OCI-LY7 (cell line): ENCODE results near the gene PLEK2.

Source experiments
- CTCF ChIP-seq: fragments of 200-600 bp; sonication (generic); conservative IDR thresholded peaks from 2 replicates; pipeline ENCODE4 v1.5.1; 2014; ENCODE audit warnings: mild to moderate bottlenecking, antibody characterized with exemption, low read length, moderate library complexity, mixed read lengths
- EZH2phosphoT487 ChIP-seq: fragments of 200-600 bp; sonication (generic); IDR thresholded peaks from 2 replicates; pipeline ENCODE4 v1.6.1; 2018; ENCODE audit warnings: low read depth, borderline replicate concordance, mild to moderate bottlenecking, mixed run types, antibody characterized with exemption, low read length, moderate library complexity, mixed read lengths

GRCh38 chr14:67436006-67436866 lies 24.3 kb upstream of the PLEK2 start:
- TF ChIP-seq CTCF (0 out of 2 replicates have a peak, but pooled peaks have one; percentile 13), EZH2phosphoT487 (no peak)
